SJSA1 (cell line): ENCODE results near the gene ADAMTSL2. TPM values are rescaled to one million over a fixed set of nuclear protein-coding genes. Genes with fewer than 3 reads are reported as not detected.

ENCODE experiments used
- DNase-seq, 2 experiments: peaks; one replicate each; pipeline ENCODE4 v3.0.0-alpha.2; 2015 to 2020; ENCODE audit warnings: low spot score in 2 of 2, low read depth in 1 of 2
- H3K27ac ChIP-seq: fragments of 250-450 bp; sonication (Bioruptor Pico); 2 replicates; pipeline ENCODE4 v1.5.1; 2020; ENCODE audit warnings: mild to moderate bottlenecking, moderate library complexity
- H3K27me3 ChIP-seq: fragments of 250-450 bp; sonication (Bioruptor Pico); replicated peaks from 2 replicates; pipeline ENCODE4 v1.5.1; 2020; ENCODE audit warnings: mild to moderate bottlenecking, moderate library complexity
- H3K36me3 ChIP-seq: fragments of 250-450 bp; sonication (Bioruptor Pico); 2 replicates; pipeline ENCODE4 v1.5.1; 2020; ENCODE audit warnings: mild to moderate bottlenecking
- H3K4me1 ChIP-seq: fragments of 250-450 bp; sonication (Bioruptor Pico); replicated peaks from 2 replicates; pipeline ENCODE4 v1.6.1; 2021; ENCODE audit warnings: mild to moderate bottlenecking
- H3K4me3 ChIP-seq: fragments of 250-450 bp; sonication (Bioruptor Pico); 2 replicates; pipeline ENCODE4 v1.5.1; 2020; ENCODE audit warnings: mild to moderate bottlenecking
- H3K9me3 ChIP-seq: fragments of 250-450 bp; sonication (Bioruptor Pico); replicated peaks from 2 replicates; pipeline ENCODE4 v1.5.1; 2020; ENCODE audit warnings: mild to moderate bottlenecking
- total RNA-seq: library from RNA; depleted of rRNA; stranded (reverse); fragments of >200 nt; shearing (Covaris generic); gene quantifications from 2 replicates; pipeline ENCODE4 v1.2.3, GENCODE V29; 2014

The ADAMTSL2 gene
- total RNA-seq, 1 experiment from 2014 or later, result not detected

- DNase-seq, result no peak
- Histone ChIP-seq H3K4me3 (no peak overlapping the region), H3K27ac (no peak overlapping the region), H3K9me3 (no peaks in the 10 kb centered on the region), H3K36me3 (no peaks in the 10 kb centered on the region), H3K27me3 (peaks cover 24% of the 10 kb centered on the region), H3K4me1 (no peaks in the 10 kb centered on the region)
Measured at GRCh38 chr9:133587466-133587865, 53.0 kb downstream of the ADAMTSL2 start.

- H3K9me3 ChIP-seq, result no peaks in the 10 kb centered on the region
- H3K36me3 ChIP-seq, result no peaks in the 10 kb centered on the region
- H3K27me3 ChIP-seq, result peaks cover 22% of the 10 kb centered on the region
- no peaks in the 10 kb centered on the region for H3K4me1 ChIP-seq
- H3K4me3 ChIP-seq, result no peak overlapping the region
- DNase-seq, result no peak
- no peak overlapping the region for H3K27ac ChIP-seq
Measured at GRCh38 chr9:133589454-133590227, 55.1 kb downstream of the ADAMTSL2 start.

- Histone ChIP-seq H3K9me3 (no peaks in the 10 kb centered on the region), H3K36me3 (no peaks in the 10 kb centered on the region), H3K27ac (no peak overlapping the region), H3K27me3 (peaks cover 15% of the 10 kb centered on the region), H3K4me3 (no peak overlapping the region), H3K4me1 (no peaks in the 10 kb centered on the region)
- no peak for DNase-seq
Measured at GRCh38 chr9:133590231-133590855, 55.8 kb downstream of the ADAMTSL2 start.

- no peak overlapping the region for H3K27ac ChIP-seq
- H3K4me1 ChIP-seq, result no peaks in the 10 kb centered on the region
Measured at GRCh38 chr9:133591116-133591910, 56.8 kb downstream of the ADAMTSL2 start.

GRCh38 chr9:133591985-133592384 is 57.5 kb downstream of the ADAMTSL2 start:
- no peaks in the 10 kb centered on the region for H3K36me3 ChIP-seq
- peaks cover 3% of the 10 kb centered on the region; the same call in 1 of the 2 replicates for H3K27me3 ChIP-seq
- H3K4me1 ChIP-seq, result no peaks in the 10 kb centered on the region
- no peak overlapping the region for H3K4me3 ChIP-seq
- no peak overlapping the region for H3K27ac ChIP-seq
- DNase-seq, result no peak
- 0 out of 2 replicates have a peak, but pooled peaks cover 4% of the 10 kb centered on the region for H3K9me3 ChIP-seq

More at GRCh38 chr9:133591116-133591910, 56.8 kb downstream of the ADAMTSL2 start:
- Histone ChIP-seq H3K9me3 (no peaks in the 10 kb centered on the region), H3K27me3 (peaks cover 6% of the 10 kb centered on the region), H3K4me3 (no peak overlapping the region), H3K36me3 (no peaks in the 10 kb centered on the region)
- no peak for DNase-seq

GRCh38 chr9:133592731-133593409 is 58.4 kb downstream of the ADAMTSL2 start:
- DNase-seq, result no peak
- Histone ChIP-seq H3K4me1 (no peaks in the 10 kb centered on the region), H3K27ac (no peak overlapping the region), H3K36me3 (no peaks in the 10 kb centered on the region), H3K9me3 (0 out of 2 replicates have a peak, but pooled peaks cover 12% of the 10 kb centered on the region), H3K27me3 (peaks cover 3% of the 10 kb centered on the region; the same call in 1 of the 2 replicates), H3K4me3 (no peak overlapping the region)

- peaks cover 3% of the 10 kb centered on the region; the same call in 1 of the 2 replicates for H3K27me3 ChIP-seq
- 0 out of 2 replicates have a peak, but pooled peaks cover 14% of the 10 kb centered on the region for H3K9me3 ChIP-seq
- H3K4me1 ChIP-seq, result no peaks in the 10 kb centered on the region
- DNase-seq, result no peak
- H3K27ac ChIP-seq, result no peak overlapping the region
- no peaks in the 10 kb centered on the region for H3K36me3 ChIP-seq
- no peak overlapping the region for H3K4me3 ChIP-seq
Measured at GRCh38 chr9:133593587-133594253, 59.2 kb downstream of the ADAMTSL2 start.

- H3K9me3 ChIP-seq, result 0 out of 2 replicates have a peak, but pooled peaks cover 14% of the 10 kb centered on the region
- no peak for DNase-seq
- peaks cover 3% of the 10 kb centered on the region; the same call in 1 of the 2 replicates for H3K27me3 ChIP-seq
- no peak overlapping the region for H3K27ac ChIP-seq
- no peaks in the 10 kb centered on the region for H3K4me1 ChIP-seq
- no peak overlapping the region for H3K4me3 ChIP-seq
- H3K36me3 ChIP-seq, result no peaks in the 10 kb centered on the region
Measured at GRCh38 chr9:133594310-133594709, 59.8 kb downstream of the ADAMTSL2 start.

- Histone ChIP-seq H3K4me3 (no peak overlapping the region), H3K4me1 (no peaks in the 10 kb centered on the region), H3K36me3 (no peaks in the 10 kb centered on the region), H3K27ac (no peak overlapping the region), H3K9me3 (0 out of 2 replicates have a peak, but pooled peaks cover 14% of the 10 kb centered on the region), H3K27me3 (peaks cover 3% of the 10 kb centered on the region; the same call in 1 of the 2 replicates)
- DNase-seq, result no peak
Measured at GRCh38 chr9:133595910-133596309, 61.4 kb downstream of the ADAMTSL2 start.

GRCh38 chr9:133597316-133597957 is 62.9 kb downstream of the ADAMTSL2 start:
- no peak for DNase-seq
- 0 out of 2 replicates have a peak, but pooled peaks cover 14% of the 10 kb centered on the region for H3K9me3 ChIP-seq
- H3K4me1 ChIP-seq, result no peaks in the 10 kb centered on the region
- H3K36me3 ChIP-seq, result no peaks in the 10 kb centered on the region
- H3K4me3 ChIP-seq, result no peak overlapping the region
- H3K27ac ChIP-seq, result no peak overlapping the region
- H3K27me3 ChIP-seq, result peaks cover 3% of the 10 kb centered on the region; the same call in 1 of the 2 replicates

GRCh38 chr9:133598978-133599377 is 64.5 kb downstream of the ADAMTSL2 start:
- no peak overlapping the region for H3K27ac ChIP-seq
- H3K27me3 ChIP-seq, result peaks cover 15% of the 10 kb centered on the region
- no peaks in the 10 kb centered on the region for H3K4me1 ChIP-seq
- H3K36me3 ChIP-seq, result no peaks in the 10 kb centered on the region
- no peak for DNase-seq
- no peak overlapping the region for H3K4me3 ChIP-seq
- H3K9me3 ChIP-seq, result 0 out of 2 replicates have a peak, but pooled peaks cover 14% of the 10 kb centered on the region

GRCh38 chr9:133599470-133600173 is 65.1 kb downstream of the ADAMTSL2 start:
- no peaks in the 10 kb centered on the region for H3K36me3 ChIP-seq
- no peak for DNase-seq
- no peaks in the 10 kb centered on the region for H3K4me1 ChIP-seq
- no peak overlapping the region for H3K27ac ChIP-seq
- H3K27me3 ChIP-seq, result peaks cover 16% of the 10 kb centered on the region
- H3K4me3 ChIP-seq, result no peak overlapping the region
- 0 out of 2 replicates have a peak, but pooled peaks cover 14% of the 10 kb centered on the region for H3K9me3 ChIP-seq
